Activated T-cell treated with anti-CD3 and anti-CD28 coated beads for 4 hours (primary cell): ENCODE data around the gene CRIP1.
A peak's percentile ranks its signal among the peaks of the same experiment; 100 is the strongest.

ENCODE experiments used
- DNase-seq: peaks from one replicate; pipeline ENCODE4 v3.0.0-alpha.2; 2020

CRIP1 gene

GRCh38 chr14:105536691-105537579, 50.2 kb downstream of the CRIP1 start:
- no peak for DNase-seq

- DNase-seq: peak; percentile 67
Observed at GRCh38 chr14:105537580-105538474, 51.1 kb downstream of the CRIP1 start.
